H1 (cell line): ENCODE results near the gene PGA5. TPM values are rescaled to one million over a fixed set of nuclear protein-coding genes. Genes with fewer than 3 reads are reported as not detected.

Experiments
- CTCF ChIA-PET: fragments of 300-600 bp; sonication (Branson Sonifier 250); formaldehyde crosslinking; loops from one replicate; lab custom pipeline; 2021; ENCODE audit not compliant: partially characterized antibody; lab: Charles Lee
- POLR2A ChIA-PET: fragments of 300-600 bp; sonication (Branson Sonifier 250); formaldehyde crosslinking; loops from one replicate; lab custom pipeline; 2021; ENCODE audit warnings: inconsistent platforms; ENCODE audit not compliant: partially characterized antibody; lab: Charles Lee
- DNase-seq, 2 experiments: peaks; one replicate each; pipeline versions ENCODE4 v3.0.0 to v3.0.0-alpha.2; 2010 to 2022; ENCODE audit warnings: low spot score in 2 of 2, low read depth in 1 of 2, mixed read lengths in 1 of 2
- FAIRE-seq: peaks from 2 replicates; lab custom pipeline; 2011; peaks lifted over from hg19 to GRCh38; lab: Jason Lieb, UNC
- H2AFZ ChIP-seq: 2 replicates; pipeline ENCODE4 v1.8.1; 2012; ENCODE audit warnings: low read length, inconsistent platforms
- H2AK5ac ChIP-seq: 2 replicates; pipeline ENCODE4 v1.6.1; 2013; ENCODE audit warnings: low read depth, low read length
- H2BK120ac ChIP-seq: replicated peaks from 2 replicates; pipeline ENCODE3; 2013; ENCODE audit warnings: low read depth, low read length, inconsistent platforms
- H2BK12ac ChIP-seq: 2 replicates; pipeline ENCODE4 v1.6.1; 2013; ENCODE audit warnings: low read depth, low read length
- H2BK15ac ChIP-seq: 2 replicates; pipeline ENCODE4 v1.6.1; 2013; ENCODE audit warnings: low read length
- H2BK20ac ChIP-seq: 2 replicates; pipeline ENCODE4 v1.6.1; 2013; ENCODE audit warnings: low read length
- H2BK5ac ChIP-seq: 2 replicates; pipeline ENCODE4 v1.6.1; 2013; ENCODE audit warnings: low read depth, low read length
- H3K14ac ChIP-seq: 2 replicates; pipeline ENCODE4 v1.6.1; 2013; ENCODE audit warnings: inconsistent platforms; ENCODE audit not compliant: insufficient read length
- H3K18ac ChIP-seq: 2 replicates; pipeline ENCODE4 v1.6.1; 2013; ENCODE audit warnings: low read length; ENCODE audit errors: extremely low read depth
- H3K23ac ChIP-seq: 2 replicates; pipeline ENCODE4 v1.6.1; 2013; ENCODE audit warnings: inconsistent platforms; ENCODE audit not compliant: insufficient read length
- H3K23me2 ChIP-seq: 2 replicates; pipeline ENCODE4 v1.6.1; 2013; ENCODE audit warnings: low read depth, low read length
- H3K27ac ChIP-seq: 2 replicates; pipeline ENCODE4 v1.6.1; 2011; ENCODE audit warnings: low read depth, low read length, inconsistent platforms
- H3K27me3 ChIP-seq, 4 experiments: replicated peaks in 1 of 4; 1 replicate in 1 of 4; 2 replicates in 3 of 4; pipeline versions ENCODE4 v1.6.1 to v1.8.1; 2011 to 2013; ENCODE audit warnings: low read length in 3 of 4, mild to moderate bottlenecking in 3 of 4, inconsistent platforms in 2 of 4, mixed read lengths in 2 of 4, moderate library complexity in 1 of 4; ENCODE audit not compliant: control insufficient read depth in 3 of 4, insufficient read depth in 3 of 4; ENCODE audit errors: extremely low read depth in 1 of 4
- H3K36me3 ChIP-seq, 4 experiments: 2 replicates each; pipeline versions ENCODE4 v1.6.1 to v1.8.1; 2011 to 2013; ENCODE audit warnings: mild to moderate bottlenecking in 4 of 4, low read length in 3 of 4, moderate library complexity in 2 of 4, control low read depth in 1 of 4, inconsistent platforms in 1 of 4; ENCODE audit not compliant: insufficient read depth in 4 of 4, control insufficient read depth in 2 of 4
- H3K4ac ChIP-seq: replicated peaks from 2 replicates; pipeline ENCODE3; 2013; ENCODE audit warnings: low read length, low read depth, mixed read lengths, inconsistent platforms; ENCODE audit not compliant: insufficient read length
- H3K4me1 ChIP-seq, 4 experiments: replicated peaks in 1 of 4; 1 replicate in 1 of 4; 2 replicates in 3 of 4; pipeline versions ENCODE4 v1.6.1 to v1.8.1; 2011 to 2013; ENCODE audit warnings: low read length in 3 of 4, inconsistent platforms in 2 of 4, mixed read lengths in 1 of 4; ENCODE audit not compliant: insufficient read depth in 4 of 4, control insufficient read depth in 3 of 4
- H3K4me2 ChIP-seq, 2 experiments: 2 replicates each; pipeline versions ENCODE4 v1.6.1 to v1.8.1; 2011 to 2013; ENCODE audit warnings: low read depth in 2 of 2, low read length in 2 of 2, control low read depth in 1 of 2, inconsistent platforms in 1 of 2, mild to moderate bottlenecking in 1 of 2; ENCODE audit not compliant: insufficient read depth in 1 of 2
- H3K4me3 ChIP-seq, 4 experiments: fragments of 200-600, 300-600 bp in 1 of 4; sonication (generic), shearing (Covaris generic), sonication (Bioruptor Twin) in 1 of 4; 2 replicates each; pipeline versions ENCODE4 v1.5.1 to v1.8.1; 2011 to 2016; ENCODE audit warnings: low read length in 4 of 4, low read depth in 3 of 4, control low read depth in 2 of 4, inconsistent platforms in 2 of 4, mild to moderate bottlenecking in 2 of 4, mixed read lengths in 1 of 4, moderate library complexity in 1 of 4; ENCODE audit not compliant: insufficient read depth in 2 of 4; ENCODE audit errors: extremely low read depth in 1 of 4
- H3K56ac ChIP-seq: replicated peaks from 2 replicates; pipeline ENCODE3; 2013; ENCODE audit warnings: low read depth, mild to moderate bottlenecking, mixed read lengths, low read length, inconsistent platforms; ENCODE audit not compliant: insufficient read length
- H3K79me1 ChIP-seq: 2 replicates; pipeline ENCODE4 v1.6.1; 2013; ENCODE audit warnings: low read depth, low read length, control low read depth
- H3K79me2 ChIP-seq, 2 experiments: 2 replicates each; pipeline versions ENCODE4 v1.6.1 to v1.8.1; 2012 to 2013; ENCODE audit warnings: low read length in 2 of 2, mild to moderate bottlenecking in 2 of 2, inconsistent platforms in 1 of 2; ENCODE audit not compliant: insufficient read depth in 2 of 2, control insufficient read depth in 1 of 2
- H3K9ac ChIP-seq, 4 experiments: replicated peaks in 1 of 4; 1 replicate in 1 of 4; 2 replicates in 3 of 4; pipeline versions ENCODE4 v1.6.1 to v1.8.1; 2011 to 2013; ENCODE audit warnings: low read depth in 3 of 4, low read length in 3 of 4, control low read depth in 2 of 4, mild to moderate bottlenecking in 2 of 4, moderate library complexity in 2 of 4, inconsistent platforms in 1 of 4; ENCODE audit errors: extremely low read depth in 1 of 4
- H3K9me3 ChIP-seq, 2 experiments: 2 replicates each; pipeline versions ENCODE4 v1.6.1 to v1.8.1; 2012 to 2013; ENCODE audit warnings: mild to moderate bottlenecking in 2 of 2, moderate library complexity in 2 of 2, control low read depth in 1 of 2, inconsistent platforms in 1 of 2, low read depth in 1 of 2, low read length in 1 of 2, mixed read lengths in 1 of 2; ENCODE audit not compliant: insufficient read depth in 2 of 2
- H4K20me1 ChIP-seq, 2 experiments: replicated peaks in 1 of 2; 2 replicates each; pipeline versions ENCODE3 to v1.8.1; 2011 to 2013; ENCODE audit warnings: inconsistent platforms in 2 of 2, low read length in 2 of 2, mild to moderate bottlenecking in 1 of 2; ENCODE audit not compliant: insufficient read depth in 2 of 2, control insufficient read depth in 1 of 2
- H4K5ac ChIP-seq: 2 replicates; pipeline ENCODE4 v1.6.1; 2013; ENCODE audit warnings: low read length, low read depth, mixed read lengths, inconsistent platforms; ENCODE audit not compliant: insufficient read length
- H4K8ac ChIP-seq: 2 replicates; pipeline ENCODE4 v1.8.0; 2013; ENCODE audit warnings: mild to moderate bottlenecking, moderate library complexity, low read length, inconsistent platforms; ENCODE audit not compliant: insufficient read depth; ENCODE audit errors: extremely low read depth
- H4K91ac ChIP-seq: replicated peaks from 2 replicates; pipeline ENCODE3; 2013; ENCODE audit warnings: low read length, mixed read lengths, inconsistent platforms; ENCODE audit not compliant: insufficient read length
- CREB1 ChIP-seq: IDR thresholded peaks from 2 replicates; pipeline ENCODE4 v1.6.1; 2012; ENCODE audit warnings: inconsistent platforms
- EGR1 ChIP-seq: IDR thresholded peaks from 2 replicates; pipeline ENCODE4 v1.6.1; 2011; ENCODE audit warnings: low read depth, low read length, borderline replicate concordance
- HDAC2 ChIP-seq, 2 experiments: fragments of 300-600 bp in 1 of 2; sonication (generic) in 1 of 2; IDR thresholded peaks; 2 replicates each; pipeline ENCODE4 v1.6.1; 2011 to 2012; ENCODE audit warnings: low read depth in 2 of 2, low read length in 2 of 2, mild to moderate bottlenecking in 2 of 2, moderate library complexity in 2 of 2, borderline replicate concordance in 1 of 2, inconsistent platforms in 1 of 2
- NRF1 ChIP-seq: IDR thresholded peaks from 2 replicates; pipeline ENCODE4 v1.6.1; 2011; ENCODE audit warnings: mild to moderate bottlenecking, low read depth, low read length, improper control_type of control experiment
- PHF8 ChIP-seq: fragments of 200-600 bp; sonication (generic); conservative IDR thresholded peaks from 2 replicates; pipeline ENCODE4 v1.7.1; 2012; ENCODE audit warnings: low read depth, mild to moderate bottlenecking, inconsistent platforms, low read length, moderate library complexity
- POLR2AphosphoS5 ChIP-seq: IDR thresholded peaks from 2 replicates; pipeline ENCODE4 v1.6.1; 2011; ENCODE audit warnings: low read depth, low read length
- POU5F1 ChIP-seq: IDR thresholded peaks from 2 replicates; pipeline ENCODE4 v1.6.1; 2011; ENCODE audit warnings: low read depth, mild to moderate bottlenecking, low read length, moderate library complexity
- RBBP5 ChIP-seq: IDR thresholded peaks from 2 replicates; pipeline ENCODE4 v1.7.1; 2012; ENCODE audit warnings: low read depth, mild to moderate bottlenecking, inconsistent platforms, low read length, moderate library complexity, borderline replicate concordance
- RNF2 ChIP-seq: fragments of 200-900, 300-1000 bp; sonication (generic); IDR thresholded peaks from 2 replicates; pipeline ENCODE4 v1.7.1; 2016; ENCODE audit warnings: borderline replicate concordance, low read depth, mild to moderate bottlenecking, antibody characterized with exemption, low read length; ENCODE audit not compliant: poor library complexity, severe bottlenecking; ENCODE audit errors: missing control alignments
- TAF1 ChIP-seq: IDR thresholded peaks from 2 replicates; pipeline ENCODE4 v1.6.1; 2011; ENCODE audit warnings: mild to moderate bottlenecking, low read depth, low read length
- WGBS, 2 experiments: shearing (Covaris generic) in 1 of 2; methylation state at CpG; one replicate each; pipeline versions ENCODE4 v1.1.6 to v1.1.7; 2013 to 2015; ENCODE audit warnings: low lambda C conversion rate in 2 of 2, mixed read lengths in 2 of 2, inconsistent platforms in 1 of 2, low coverage in 1 of 2, missing lambda C conversion rate in 1 of 2; ENCODE audit not compliant: insufficient replicate concordance in 2 of 2, insufficient coverage in 1 of 2, insufficient read length in 1 of 2; ENCODE audit errors: extremely low coverage in 1 of 2, missing lambda C conversion rate in 1 of 2; 5-methylcytosine and 5-hydroxymethylcytosine counted together
- polyA plus RNA-seq, 7 experiments: library from polyadenylated mRNA; depleted of rRNA in 3 of 7; stranded (reverse) in 5 of 7; unstranded in 2 of 7; fragments of >200 nt in 5 of 7; fragments of 200-250 nt in 2 of 7; gene quantifications; 1 replicate in 5 of 7; 2 replicates in 1 of 7; 4 replicates in 1 of 7; pipeline versions ENCODE4 v1.2.1 to v1.2.3, GENCODE V29; 2011 to 2013; ENCODE audit warnings: missing spikeins in 2 of 7, mixed read lengths in 2 of 7
- total RNA-seq: library from RNA; stranded (reverse); fragmentation: NEBNext Ultra II Directional; extraction: Animal tissue kit (Norgen Biotek cat#: 25700); gene quantifications from 2 replicates; pipeline ENCODE4 v1.2.1, GENCODE V29; 2021
- TF ChIP-seq, protein P1 (sequence below): IDR thresholded peaks from 2 replicates; pipeline ENCODE4 v1.6.1; 2012; ENCODE audit warnings: inconsistent platforms
- TF ChIP-seq, protein P2 (sequence below): IDR thresholded peaks from 2 replicates; pipeline ENCODE4 v1.6.1; 2011; ENCODE audit warnings: low read depth, mild to moderate bottlenecking, low read length; ENCODE audit not compliant: insufficient read depth

Gene PGA5
- total and polyA plus RNA-seq, 2 of the 8 experiments (the other 6 are each of a cell fraction or from before 2014, with no cell fraction given): 0.67 to 2.0 TPM

DNA sequence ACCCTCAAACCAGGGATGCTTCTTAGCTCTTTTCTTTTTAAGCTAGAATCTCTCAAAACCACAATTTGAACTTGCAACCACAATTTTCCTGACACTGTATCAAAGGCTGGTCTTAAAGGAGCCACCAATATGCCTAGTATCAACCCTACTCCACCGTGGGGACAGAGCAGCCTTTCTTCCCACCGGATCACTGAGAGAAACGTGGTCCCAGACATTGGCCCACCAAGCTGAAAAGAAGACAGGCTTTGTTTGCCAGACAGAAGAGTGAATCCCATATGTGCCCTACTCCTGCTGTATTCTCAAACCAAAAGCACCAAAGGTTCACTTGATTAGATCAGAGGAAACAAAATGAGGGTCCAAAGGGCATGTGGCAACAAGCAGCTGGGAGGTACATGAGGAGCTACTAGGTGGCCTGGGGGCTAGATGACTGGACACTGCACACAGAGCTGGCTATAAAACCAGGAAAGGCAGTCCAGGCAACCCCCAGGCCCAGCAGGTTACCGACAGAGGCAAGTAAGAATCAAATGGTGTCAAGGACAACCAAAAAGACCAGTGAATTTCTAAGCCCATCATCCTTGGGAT, 57.8 kb downstream of the PGA5 start:
- ChIA-PET POLR2A (interaction anchor here (1.0 to 6.9 kb wide), 9 partner anchors 12 to 62 kb away, joined by 3 to 35 read pairs (median 4); partner anchors contain the start of genes CYB561A3, DDB1, TKFC and TMEM138), CTCF (interaction anchor here (0.9 to 3.5 kb wide), 3 partner anchors 10 to 86 kb away, joined by 3 to 16 read pairs (median 11); no protein-coding TSS in a partner anchor)
- Histone ChIP-seq H3K36me3 (peaks cover 26 to 54% (median 37%) of the 10 kb centered on the region in 4 experiments), H4K5ac (no peak overlapping the region), H3K27ac (no peak overlapping the region), H4K91ac (no peak overlapping the region), H2BK12ac (no peak overlapping the region), H2AFZ (no peak overlapping the region), H4K20me1 (peaks cover 2 to 4% of the 10 kb centered on the region in 2 experiments), H2BK120ac (no peak overlapping the region), H3K27me3 (peaks cover 0 to 7% (median 3%) of the 10 kb centered on the region in 4 experiments; a peak in 5 of 7 replicates), H4K8ac (no peak overlapping the region), H3K79me2 (no peaks in the 10 kb centered on the region), H2AK5ac (no peak overlapping the region), H3K4ac (no peak overlapping the region), H3K56ac (no peak overlapping the region), H3K9ac (no peak overlapping the region), H3K14ac (no peak overlapping the region), H3K18ac (no peak overlapping the region), H3K4me1 (peaks cover 0 to 5% (median 4%) of the 10 kb centered on the region in 4 experiments; a peak in 5 of 7 replicates), H3K9me3 (no peaks in the 10 kb centered on the region), H3K4me3 (no peak overlapping the region), H3K4me2 (no peak overlapping the region), H2BK15ac (no peak overlapping the region), H2BK5ac (no peak overlapping the region), H3K79me1 (no peaks in the 10 kb centered on the region), H3K23me2 (peaks cover 10% of the 10 kb centered on the region; the same call in 1 of the 2 replicates), H3K23ac (no peak overlapping the region), H2BK20ac (no peak overlapping the region)
- 89% methylated on average over 4 of the region's 4 CpGs; no CpG with 5 or more reads in 1 of the 2 experiments for WGBS, 2 experiments
- FAIRE-seq (no peak), DNase-seq (no peak)
- TF ChIP-seq, protein P1, sequence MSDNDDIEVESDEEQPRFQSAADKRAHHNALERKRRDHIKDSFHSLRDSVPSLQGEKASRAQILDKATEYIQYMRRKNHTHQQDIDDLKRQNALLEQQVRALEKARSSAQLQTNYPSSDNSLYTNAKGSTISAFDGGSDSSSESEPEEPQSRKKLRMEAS: no peak
- TF ChIP-seq PHF8: no peak
- TF ChIP-seq POU5F1: no peak
- no peak for TF ChIP-seq CREB1
- TF ChIP-seq RBBP5: no peak
- no peak for TF ChIP-seq TAF1
- TF ChIP-seq RNF2: no peak
- TF ChIP-seq HDAC2 (IDR thresholded peaks at IDR 0.05; ENCODE audit: borderline replicate concordance in 1 of 2, low read depth in 2 of 2, low read length in 2 of 2): no peak
- TF ChIP-seq NRF1: no peak
- no peak for TF ChIP-seq POLR2AphosphoS5
- TF ChIP-seq, protein P2, sequence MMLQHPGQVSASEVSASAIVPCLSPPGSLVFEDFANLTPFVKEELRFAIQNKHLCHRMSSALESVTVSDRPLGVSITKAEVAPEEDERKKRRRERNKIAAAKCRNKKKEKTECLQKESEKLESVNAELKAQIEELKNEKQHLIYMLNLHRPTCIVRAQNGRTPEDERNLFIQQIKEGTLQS: no peak
- TF ChIP-seq EGR1: no peak
